ENCODE measurements around the gene OTOF. TPM values are rescaled to one million over a fixed set of nuclear protein-coding genes. Genes with fewer than 3 reads are reported as not detected.

Gene OTOF
- polyA plus RNA-seq, result under 1 TPM; 0.04 to 0.20 TPM

- 17 to 20% methylated on average over 3 of the region's 3 CpGs for WGBS, 2 donors
- H3K4me1 ChIP-seq (ENCODE audit: control insufficient read depth in 2 of 2, insufficient read depth in 2 of 2, low read length in 1 of 2), result no peaks in the 10 kb centered on the region
These were observed at the start of gene OTOF for GRCh38 chr2:26477911-26478253. Gene OTOF (minus strand): TSS chr2:26478124.

GRCh38 chr2:26526589-26526988 is 48.7 kb upstream of the OTOF start:
- no peaks in the 10 kb centered on the region for H3K4me1 ChIP-seq (ENCODE audit: control insufficient read depth in 2 of 2, insufficient read depth in 2 of 2, low read length in 1 of 2)
- peaks cover 0 to 2% of the 10 kb centered on the region in 2 donors for H3K27me3 ChIP-seq (ENCODE audit: control insufficient read depth in 1 of 2, insufficient read depth in 2 of 2, low read length in 2 of 2)
- H3K9me3 ChIP-seq (ENCODE audit: control insufficient read depth in 2 of 2, insufficient read depth in 1 of 2, low read depth in 1 of 2, low read length in 1 of 2), result no peaks in the 10 kb centered on the region
- no peak overlapping the region for H3K4me3 ChIP-seq (ENCODE audit: low read depth in 1 of 2, low read length in 2 of 2)
- 62 to 69% methylated on average over 2 of the region's 2 CpGs for WGBS, 2 donors
- no peak overlapping the region for H3K27ac ChIP-seq (ENCODE audit: low read depth in 2 of 2, low read length in 1 of 2)
- H3K36me3 ChIP-seq (ENCODE audit: control insufficient read depth in 2 of 2, insufficient read depth in 2 of 2, low read length in 1 of 2), result no peaks in the 10 kb centered on the region

More at GRCh38 chr2:26477911-26478253, at the start of gene OTOF:
- no peak within 1 kb of the TSS for H3K27ac ChIP-seq (ENCODE audit: low read depth in 2 of 2, low read length in 1 of 2)
- H3K27me3 ChIP-seq (ENCODE audit: control insufficient read depth in 1 of 2, insufficient read depth in 2 of 2, low read length in 2 of 2), result no peaks in the 10 kb centered on the region
- H3K9me3 ChIP-seq (ENCODE audit: control insufficient read depth in 2 of 2, insufficient read depth in 1 of 2, low read depth in 1 of 2, low read length in 1 of 2), result no peaks in the 10 kb centered on the region
- H3K4me3 ChIP-seq (ENCODE audit: low read depth in 1 of 2, low read length in 2 of 2), result no peak within 1 kb of the TSS
- H3K36me3 ChIP-seq (ENCODE audit: control insufficient read depth in 2 of 2, insufficient read depth in 2 of 2, low read length in 1 of 2), result no peaks in the 10 kb centered on the region

- Histone ChIP-seq H3K27me3 (ENCODE audit: control insufficient read depth in 1 of 2, insufficient read depth in 2 of 2, low read length in 2 of 2) (peaks cover 0 to 5% of the 10 kb centered on the region in 2 donors), H3K4me3 (ENCODE audit: low read depth in 1 of 2, low read length in 2 of 2) (no peak overlapping the region), H3K27ac (ENCODE audit: low read depth in 2 of 2, low read length in 1 of 2) (no peak overlapping the region), H3K9me3 (ENCODE audit: control insufficient read depth in 2 of 2, insufficient read depth in 1 of 2, low read depth in 1 of 2, low read length in 1 of 2) (no peaks in the 10 kb centered on the region), H3K4me1 (ENCODE audit: control insufficient read depth in 2 of 2, insufficient read depth in 2 of 2, low read length in 1 of 2) (no peaks in the 10 kb centered on the region), H3K36me3 (ENCODE audit: control insufficient read depth in 2 of 2, insufficient read depth in 2 of 2, low read length in 1 of 2) (no peaks in the 10 kb centered on the region)
- WGBS, 2 donors, result 75 to 76% methylated on average over 1 of the region's 1 CpG
These were observed 48.2 kb upstream of the OTOF start for GRCh38 chr2:26526105-26526504.

- H3K4me1 ChIP-seq (ENCODE audit: control insufficient read depth in 2 of 2, insufficient read depth in 2 of 2, low read length in 1 of 2), result no peaks in the 10 kb centered on the region
- no peaks in the 10 kb centered on the region for H3K9me3 ChIP-seq (ENCODE audit: control insufficient read depth in 2 of 2, insufficient read depth in 1 of 2, low read depth in 1 of 2, low read length in 1 of 2)
- H3K27me3 ChIP-seq (ENCODE audit: control insufficient read depth in 1 of 2, insufficient read depth in 2 of 2, low read length in 2 of 2), result peaks cover 0 to 5% of the 10 kb centered on the region in 2 donors
These were observed 45.8 kb upstream of the OTOF start for GRCh38 chr2:26523750-26524149.

GRCh38 chr2:26522751-26523171 is 44.8 kb upstream of the OTOF start:
- H3K36me3 ChIP-seq (ENCODE audit: control insufficient read depth in 2 of 2, insufficient read depth in 2 of 2, low read length in 1 of 2), result no peaks in the 10 kb centered on the region
- no peaks in the 10 kb centered on the region for H3K4me1 ChIP-seq (ENCODE audit: control insufficient read depth in 2 of 2, insufficient read depth in 2 of 2, low read length in 1 of 2)
- H3K27ac ChIP-seq (ENCODE audit: low read depth in 2 of 2, low read length in 1 of 2), result no peak overlapping the region
- H3K4me3 ChIP-seq (ENCODE audit: low read depth in 1 of 2, low read length in 2 of 2), result no peak overlapping the region
- 87 to 89% methylated on average over 7 of the region's 7 CpGs for WGBS, 2 donors
- H3K9me3 ChIP-seq (ENCODE audit: control insufficient read depth in 2 of 2, insufficient read depth in 1 of 2, low read depth in 1 of 2, low read length in 1 of 2), result no peaks in the 10 kb centered on the region
- H3K27me3 ChIP-seq (ENCODE audit: control insufficient read depth in 1 of 2, insufficient read depth in 2 of 2, low read length in 2 of 2), result peaks cover 0 to 5% of the 10 kb centered on the region in 2 donors

More at GRCh38 chr2:26523750-26524149, 45.8 kb upstream of the OTOF start:
- Histone ChIP-seq H3K27ac (ENCODE audit: low read depth in 2 of 2, low read length in 1 of 2) (no peak overlapping the region), H3K4me3 (ENCODE audit: low read depth in 1 of 2, low read length in 2 of 2) (no peak overlapping the region), H3K36me3 (ENCODE audit: control insufficient read depth in 2 of 2, insufficient read depth in 2 of 2, low read length in 1 of 2) (no peaks in the 10 kb centered on the region)

- no peaks in the 10 kb centered on the region for H3K36me3 ChIP-seq (ENCODE audit: control insufficient read depth in 2 of 2, insufficient read depth in 2 of 2, low read length in 1 of 2)
- H3K27ac ChIP-seq (ENCODE audit: low read depth in 2 of 2, low read length in 1 of 2), result no peak overlapping the region
- no peaks in the 10 kb centered on the region for H3K9me3 ChIP-seq (ENCODE audit: control insufficient read depth in 2 of 2, insufficient read depth in 1 of 2, low read depth in 1 of 2, low read length in 1 of 2)
- no peak overlapping the region for H3K4me3 ChIP-seq (ENCODE audit: low read depth in 1 of 2, low read length in 2 of 2)
- WGBS, 2 donors, result 63 to 64% methylated on average over 6 of the region's 6 CpGs
- H3K27me3 ChIP-seq (ENCODE audit: control insufficient read depth in 1 of 2, insufficient read depth in 2 of 2, low read length in 2 of 2), result peaks cover 0 to 5% of the 10 kb centered on the region in 2 donors
- H3K4me1 ChIP-seq (ENCODE audit: control insufficient read depth in 2 of 2, insufficient read depth in 2 of 2, low read length in 1 of 2), result no peaks in the 10 kb centered on the region
These were observed 44.4 kb upstream of the OTOF start for GRCh38 chr2:26522325-26522724.

GRCh38 chr2:26521913-26522180 is 43.9 kb upstream of the OTOF start:
- 29 to 47% methylated on average over 5 of the region's 5 CpGs for WGBS, 2 donors
- no peak overlapping the region for H3K27ac ChIP-seq (ENCODE audit: low read depth in 2 of 2, low read length in 1 of 2)
- no peaks in the 10 kb centered on the region for H3K4me1 ChIP-seq (ENCODE audit: control insufficient read depth in 2 of 2, insufficient read depth in 2 of 2, low read length in 1 of 2)
- no peaks in the 10 kb centered on the region for H3K9me3 ChIP-seq (ENCODE audit: control insufficient read depth in 2 of 2, insufficient read depth in 1 of 2, low read depth in 1 of 2, low read length in 1 of 2)
- peaks cover 0 to 5% of the 10 kb centered on the region in 2 donors for H3K27me3 ChIP-seq (ENCODE audit: control insufficient read depth in 1 of 2, insufficient read depth in 2 of 2, low read length in 2 of 2)
- H3K4me3 ChIP-seq (ENCODE audit: low read depth in 1 of 2, low read length in 2 of 2), result no peak overlapping the region
- H3K36me3 ChIP-seq (ENCODE audit: control insufficient read depth in 2 of 2, insufficient read depth in 2 of 2, low read length in 1 of 2), result no peaks in the 10 kb centered on the region

GRCh38 chr2:26521054-26521912 is 43.4 kb upstream of the OTOF start:
- Histone ChIP-seq H3K27ac (ENCODE audit: low read depth in 2 of 2, low read length in 1 of 2) (no peak overlapping the region), H3K4me3 (ENCODE audit: low read depth in 1 of 2, low read length in 2 of 2) (no peak overlapping the region), H3K27me3 (ENCODE audit: control insufficient read depth in 1 of 2, insufficient read depth in 2 of 2, low read length in 2 of 2) (peaks cover 0 to 5% of the 10 kb centered on the region in 2 donors), H3K9me3 (ENCODE audit: control insufficient read depth in 2 of 2, insufficient read depth in 1 of 2, low read depth in 1 of 2, low read length in 1 of 2) (no peaks in the 10 kb centered on the region), H3K36me3 (ENCODE audit: control insufficient read depth in 2 of 2, insufficient read depth in 2 of 2, low read length in 1 of 2) (no peaks in the 10 kb centered on the region), H3K4me1 (ENCODE audit: control insufficient read depth in 2 of 2, insufficient read depth in 2 of 2, low read length in 1 of 2) (no peaks in the 10 kb centered on the region)
- WGBS, 2 donors, result 58% methylated on average over 12 of the region's 12 CpGs

- H3K27me3 ChIP-seq (ENCODE audit: control insufficient read depth in 1 of 2, insufficient read depth in 2 of 2, low read length in 2 of 2), result peaks cover 0 to 5% of the 10 kb centered on the region in 2 donors
- no peaks in the 10 kb centered on the region for H3K9me3 ChIP-seq (ENCODE audit: control insufficient read depth in 2 of 2, insufficient read depth in 1 of 2, low read depth in 1 of 2, low read length in 1 of 2)
- no peak overlapping the region for H3K4me3 ChIP-seq (ENCODE audit: low read depth in 1 of 2, low read length in 2 of 2)
- WGBS, 2 donors, result 61 to 63% methylated on average over 1 of the region's 1 CpG
- no peak overlapping the region for H3K27ac ChIP-seq (ENCODE audit: low read depth in 2 of 2, low read length in 1 of 2)
- H3K36me3 ChIP-seq (ENCODE audit: control insufficient read depth in 2 of 2, insufficient read depth in 2 of 2, low read length in 1 of 2), result no peaks in the 10 kb centered on the region
- no peaks in the 10 kb centered on the region for H3K4me1 ChIP-seq (ENCODE audit: control insufficient read depth in 2 of 2, insufficient read depth in 2 of 2, low read length in 1 of 2)
These were observed 42.2 kb upstream of the OTOF start for GRCh38 chr2:26520148-26520449.

GRCh38 chr2:26519396-26520147 is 41.6 kb upstream of the OTOF start:
- Histone ChIP-seq H3K27me3 (ENCODE audit: control insufficient read depth in 1 of 2, insufficient read depth in 2 of 2, low read length in 2 of 2) (peaks cover 0 to 5% of the 10 kb centered on the region in 2 donors), H3K36me3 (ENCODE audit: control insufficient read depth in 2 of 2, insufficient read depth in 2 of 2, low read length in 1 of 2) (no peaks in the 10 kb centered on the region), H3K27ac (ENCODE audit: low read depth in 2 of 2, low read length in 1 of 2) (no peak overlapping the region), H3K9me3 (ENCODE audit: control insufficient read depth in 2 of 2, insufficient read depth in 1 of 2, low read depth in 1 of 2, low read length in 1 of 2) (no peaks in the 10 kb centered on the region), H3K4me3 (ENCODE audit: low read depth in 1 of 2, low read length in 2 of 2) (no peak overlapping the region), H3K4me1 (ENCODE audit: control insufficient read depth in 2 of 2, insufficient read depth in 2 of 2, low read length in 1 of 2) (no peaks in the 10 kb centered on the region)
- WGBS, 2 donors, result 57 to 61% methylated on average over 8 of the region's 8 CpGs
